H1 (cell line): Measurements from ENCODE around the gene VWCE. TPM values are rescaled to one million over a fixed set of nuclear protein-coding genes. Genes with fewer than 3 reads are reported as not detected.

Source experiments
- CTCF ChIP-seq, 3 experiments: IDR thresholded peaks; 1 replicate in 2 of 3; 2 replicates in 1 of 3; pipeline versions ENCODE4 v1.5.1 to v1.6.1; 2011; ENCODE audit warnings: low read length in 3 of 3, mild to moderate bottlenecking in 3 of 3, inconsistent platforms in 2 of 3, low read depth in 1 of 3, moderate library complexity in 1 of 3; ENCODE audit not compliant: insufficient read depth in 1 of 3; ENCODE audit errors: control extremely low read depth in 1 of 3
- POU5F1 ChIP-seq: IDR thresholded peaks from 2 replicates; pipeline ENCODE4 v1.6.1; 2011; ENCODE audit warnings: low read depth, mild to moderate bottlenecking, low read length, moderate library complexity
- RAD21 ChIP-seq, 2 experiments: IDR thresholded peaks in 1 of 2; conservative IDR thresholded peaks in 1 of 2; 2 replicates each; pipeline ENCODE4 v1.6.1; 2011; ENCODE audit warnings: low read depth in 2 of 2, low read length in 2 of 2, improper control_type of control experiment in 1 of 2, inconsistent platforms in 1 of 2, mild to moderate bottlenecking in 1 of 2, moderate library complexity in 1 of 2
- SRF ChIP-seq: IDR thresholded peaks from 2 replicates; pipeline ENCODE4 v1.6.1; 2011; ENCODE audit warnings: mild to moderate bottlenecking, low read depth, low read length, moderate library complexity
- polyA plus RNA-seq, 7 experiments: library from polyadenylated mRNA; depleted of rRNA in 3 of 7; stranded (reverse) in 5 of 7; unstranded in 2 of 7; fragments of >200 nt in 5 of 7; fragments of 200-250 nt in 2 of 7; gene quantifications; 1 replicate in 5 of 7; 2 replicates in 1 of 7; 4 replicates in 1 of 7; pipeline versions ENCODE4 v1.2.1 to v1.2.3, GENCODE V29; 2011 to 2013; ENCODE audit warnings: missing spikeins in 2 of 7, mixed read lengths in 2 of 7
- total RNA-seq: library from RNA; stranded (reverse); fragmentation: NEBNext Ultra II Directional; extraction: Animal tissue kit (Norgen Biotek cat#: 25700); gene quantifications from 2 replicates; pipeline ENCODE4 v1.2.1, GENCODE V29; 2021

Gene VWCE
- total and polyA plus RNA-seq, 2 of the 8 experiments (the other 6 are each of a cell fraction or from before 2014, with no cell fraction given): 9.5 to 12.3 TPM

- no peak for TF ChIP-seq CTCF (IDR thresholded peaks at IDR 0.05; ENCODE audit: control extremely low read depth in 1 of 3, insufficient read depth in 1 of 3, low read depth in 1 of 3, low read length in 3 of 3)
- no peak for TF ChIP-seq RAD21 (IDR thresholded peaks at IDR 0.05 in 1 of 2, conservative IDR thresholded peaks at IDR 0.05 in 1 of 2; ENCODE audit: low read depth in 2 of 2, low read length in 2 of 2)
- no peak for TF ChIP-seq POU5F1
- no peak for TF ChIP-seq SRF
These were observed 46.6 kb upstream of the VWCE start (continued) for GRCh38 chr11:61341706-61342105.
